GM18861 (cell line): Measurements from ENCODE around the gene ABCF2.

Experiments
- ATAC-seq: cut with Tn5 transposase; IDR thresholded peaks from one replicate; pipeline ENCODE4 v1.9.1; 2021; ENCODE audit not compliant: unreplicated experiment

The ABCF2 gene

DNA sequence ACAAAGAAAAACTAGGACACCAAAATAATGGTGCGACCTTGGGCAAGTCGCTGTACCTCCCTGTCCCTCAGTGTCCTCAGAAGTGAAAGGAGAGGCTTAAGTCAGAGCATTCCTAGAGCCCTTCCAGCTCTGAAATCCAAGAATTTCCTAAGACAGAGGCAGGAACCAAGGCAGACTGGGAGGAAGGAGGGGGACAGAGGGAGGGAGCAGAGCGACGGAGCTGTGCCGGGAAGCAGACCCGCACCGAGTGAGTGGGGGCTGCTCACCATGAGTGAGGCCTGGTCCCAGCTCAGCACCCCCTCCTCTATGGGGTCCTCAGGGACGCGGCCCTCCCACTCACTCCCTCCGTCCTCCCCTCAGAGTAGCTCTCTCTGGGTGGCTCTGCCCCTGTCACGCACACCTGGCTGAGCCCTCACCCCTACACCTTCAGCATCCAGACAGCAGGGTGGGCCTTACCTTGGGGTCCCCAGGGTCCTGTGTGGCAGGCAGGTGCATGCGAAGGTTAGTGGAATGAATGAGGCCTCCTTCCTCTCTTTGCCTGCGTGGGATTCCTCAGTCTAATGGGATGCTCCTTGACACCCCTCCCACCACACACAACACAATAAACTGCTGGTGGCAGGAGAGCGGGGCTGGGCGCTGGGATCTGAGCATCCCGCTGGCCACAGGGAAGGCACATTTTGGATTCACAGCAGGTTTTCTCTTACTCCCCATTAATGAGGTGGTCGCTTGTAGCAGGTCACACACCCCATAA, 26.1 kb upstream of the ABCF2 start:
- ATAC-seq: no peak

DNA sequence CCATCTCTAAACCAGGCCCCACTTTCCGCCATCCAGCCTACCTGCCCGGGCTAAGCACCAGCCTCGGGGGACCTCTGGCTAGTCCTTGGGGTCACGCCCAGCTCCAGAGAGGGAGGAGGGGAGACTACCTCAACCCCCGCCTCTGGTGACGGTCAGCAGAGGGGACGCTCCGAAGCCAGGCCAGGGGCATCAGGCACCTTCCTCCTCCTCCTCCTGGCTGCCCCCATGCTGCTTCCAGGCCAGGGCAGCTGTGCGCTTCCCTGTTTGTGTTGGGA, 25.5 kb upstream of the ABCF2 start:
- no peak for ATAC-seq

DNA sequence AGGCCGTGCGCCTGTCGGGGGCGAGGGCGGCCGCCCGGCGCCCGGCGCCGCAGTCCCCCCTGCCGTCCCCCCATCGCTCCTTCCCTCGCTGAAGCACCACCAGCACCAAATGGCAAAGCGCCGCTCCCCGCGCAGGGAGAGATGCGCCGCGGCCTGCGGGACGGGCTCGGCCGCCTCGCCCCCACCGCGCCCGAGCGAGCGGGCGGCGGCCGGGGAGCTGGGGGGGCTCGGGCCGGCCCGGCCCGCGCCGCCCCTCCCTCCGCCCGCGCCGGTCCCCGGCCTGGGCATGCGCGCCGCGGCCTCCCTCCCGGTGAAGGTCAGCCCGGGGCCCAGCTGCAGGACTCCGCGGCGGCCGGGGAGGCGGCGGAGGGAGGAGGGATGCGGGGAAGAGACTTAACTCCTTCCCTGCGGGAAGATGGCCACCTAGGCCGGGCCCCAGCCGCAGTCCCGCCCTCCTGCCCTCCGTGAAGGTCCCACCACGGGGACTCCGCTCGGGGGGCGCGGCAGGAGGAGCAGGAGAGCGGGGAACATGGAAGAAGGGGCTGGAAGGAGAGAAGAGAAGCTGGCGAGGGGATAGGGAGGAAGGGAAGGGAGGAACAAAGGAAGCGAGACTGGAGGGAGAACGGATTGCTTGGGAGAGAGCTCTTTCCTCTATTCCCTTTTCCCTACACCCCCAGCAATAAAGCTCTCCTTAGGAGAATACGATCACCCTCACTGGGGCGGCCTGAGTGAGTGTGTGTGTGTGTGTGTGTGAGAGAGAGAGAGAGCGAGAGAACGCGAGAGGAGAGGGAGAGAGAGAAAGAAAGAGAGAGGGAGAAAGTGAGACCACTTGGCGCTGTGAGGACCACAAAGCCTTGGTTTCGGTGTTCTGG, 24.9 kb upstream of the ABCF2 start:
- ATAC-seq: no peak

DNA sequence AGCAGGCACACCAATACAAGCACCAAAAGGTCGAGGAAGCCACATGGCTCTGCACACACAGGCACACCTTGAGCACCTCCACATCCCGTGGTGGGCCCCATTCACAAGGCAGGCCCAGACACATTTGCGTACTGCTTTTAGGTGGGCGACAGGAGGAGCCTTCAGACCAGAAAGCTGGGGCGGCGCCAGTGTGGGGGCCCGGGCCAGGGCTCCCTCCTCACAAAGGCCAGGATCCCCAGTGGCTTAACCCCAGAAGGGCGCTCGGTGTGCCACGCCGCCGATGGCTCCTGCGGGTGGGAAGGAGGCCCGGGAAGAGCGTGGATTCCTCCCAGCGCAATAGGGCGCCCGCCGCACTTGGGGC, 24.3 kb upstream of the ABCF2 start:
- no peak for ATAC-seq

DNA sequence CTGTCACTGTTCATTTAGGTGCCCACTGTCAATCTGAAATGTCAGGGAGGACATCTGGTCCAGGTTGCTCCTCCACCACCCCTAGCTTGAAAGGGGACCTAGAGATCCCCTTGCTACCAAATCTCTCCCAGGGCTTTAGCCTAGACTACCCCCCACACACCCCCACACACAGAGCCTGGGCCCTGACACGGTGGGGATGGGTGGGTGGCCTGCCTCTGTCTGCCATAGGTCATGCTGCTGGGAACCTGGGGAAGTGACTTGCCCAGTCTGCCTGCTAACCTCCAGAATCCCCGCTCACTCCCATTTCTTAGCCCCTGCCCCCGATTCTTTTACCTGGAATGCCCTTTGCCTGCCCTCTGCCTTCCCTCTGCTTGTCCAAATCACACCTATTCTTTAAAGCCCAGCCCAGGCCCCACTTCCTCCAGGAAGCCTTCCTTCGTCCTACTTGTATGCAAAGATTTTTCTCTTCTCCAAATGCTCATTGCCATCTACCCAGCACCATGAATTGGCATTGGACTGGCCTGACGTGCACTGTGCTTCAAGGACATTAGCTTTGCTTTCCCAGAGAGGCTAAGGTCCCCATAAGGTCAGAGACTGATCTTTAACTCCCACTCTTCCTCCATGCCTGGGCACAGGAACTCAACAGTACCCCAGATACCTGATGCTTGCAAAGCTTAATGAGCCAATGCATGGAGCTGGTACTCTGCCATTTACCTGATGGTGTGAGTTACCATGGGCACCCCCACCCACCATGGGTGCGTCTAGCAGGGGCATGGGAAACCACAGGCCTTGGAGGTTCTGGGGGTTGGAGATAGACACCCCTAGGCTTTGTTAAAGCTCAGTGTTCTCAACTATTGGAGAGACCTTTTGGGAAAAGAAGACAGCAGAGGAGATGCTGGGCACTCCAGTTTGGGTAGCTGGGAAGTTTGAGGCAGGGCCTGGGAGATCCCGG, 23.5 kb upstream of the ABCF2 start:
- no peak for ATAC-seq

DNA sequence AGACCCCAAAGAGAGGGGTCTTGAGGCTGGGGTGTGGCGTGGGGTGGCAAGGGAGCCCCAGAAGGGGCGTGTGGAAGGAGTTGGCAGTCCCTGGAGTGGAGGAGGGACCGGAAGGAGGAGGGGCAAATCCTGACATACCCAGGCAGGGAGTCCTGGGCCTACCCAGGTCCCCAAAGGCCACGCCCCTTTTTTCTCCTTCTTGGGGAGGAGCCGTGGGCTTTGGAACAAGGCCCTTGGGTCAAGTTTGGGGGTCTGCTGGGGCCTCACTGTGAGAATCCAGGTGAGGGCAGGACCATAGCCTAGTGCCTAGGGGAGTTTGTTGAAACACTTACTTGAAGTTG, 22.7 kb upstream of the ABCF2 start:
- ATAC-seq: no peak

DNA sequence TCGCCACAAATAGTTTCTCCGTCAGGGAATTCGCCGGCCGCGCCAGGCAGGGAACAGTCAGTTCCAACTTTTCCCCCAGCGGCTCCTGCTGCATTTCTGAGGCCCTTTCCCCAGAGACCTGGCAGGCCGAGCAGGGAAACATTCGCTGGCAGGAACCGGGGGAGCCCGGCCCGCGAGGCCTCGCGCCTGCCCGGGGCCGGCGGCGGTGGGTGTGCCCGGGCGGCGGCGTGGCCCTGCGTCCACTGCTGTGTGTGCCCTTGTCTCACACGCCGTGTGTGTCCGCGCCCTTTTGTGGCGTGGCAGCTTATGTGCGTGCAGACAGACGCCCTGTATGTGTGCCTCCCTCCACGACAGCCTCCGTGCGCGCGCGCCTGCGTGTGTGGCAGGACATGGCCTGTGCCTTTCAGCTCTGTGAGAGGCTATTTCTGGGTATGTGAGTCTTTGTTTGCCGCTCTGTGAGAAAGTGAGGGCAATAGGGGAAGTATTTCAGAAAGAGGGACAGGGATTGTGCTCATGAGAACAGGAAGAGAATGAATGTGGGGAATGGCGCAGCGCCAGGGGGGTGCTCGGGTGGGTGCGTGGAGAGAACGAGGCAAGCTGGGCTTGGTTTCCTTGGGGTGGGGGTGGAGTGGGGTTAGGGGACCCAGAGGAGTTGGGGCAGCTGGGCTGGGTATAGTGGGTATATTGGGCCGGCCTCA, 22.2 kb upstream of the ABCF2 start:
- ATAC-seq: no peak

DNA sequence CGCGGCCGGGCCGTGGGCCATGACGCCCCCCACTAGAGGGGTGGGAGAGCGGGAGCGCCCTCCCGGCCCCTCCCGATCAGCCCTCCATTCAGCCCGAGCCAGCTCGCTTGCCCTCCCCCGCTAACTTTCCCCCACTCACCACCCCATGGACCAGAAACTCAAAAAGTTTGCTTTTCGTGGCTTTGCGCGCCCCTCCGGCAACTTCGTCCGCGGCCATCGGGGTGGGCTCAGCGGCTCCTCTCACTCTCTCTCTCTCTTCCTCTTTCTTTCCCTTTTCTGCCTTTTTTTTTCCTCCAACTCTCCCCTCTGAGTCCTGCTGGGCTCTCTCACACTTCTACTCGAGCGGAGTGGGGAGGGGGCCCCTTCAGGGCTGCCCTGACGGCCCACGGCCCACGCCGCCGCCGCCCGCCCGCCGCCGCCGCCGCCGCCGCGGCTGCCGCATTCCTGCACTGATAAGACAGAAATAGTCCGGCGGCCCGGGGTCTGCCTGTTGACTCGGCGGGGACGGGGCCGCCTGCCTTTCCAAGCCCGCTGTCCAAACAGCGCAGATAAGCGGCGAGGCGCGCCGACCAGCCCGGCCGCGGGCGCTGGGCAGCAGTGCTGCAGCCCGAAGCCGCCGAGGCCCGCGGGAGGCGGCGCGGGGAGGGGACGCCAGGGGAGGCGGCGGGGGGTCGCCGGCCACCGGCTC, 21.5 kb upstream of the ABCF2 start, which contains the start of gene SMARCD3:
Gene SMARCD3 (minus strand): TSS at position 349 of the 688 bp plus-strand sequence. CDS start 132 bp downstream, at position 217.
- no peak for ATAC-seq

DNA sequence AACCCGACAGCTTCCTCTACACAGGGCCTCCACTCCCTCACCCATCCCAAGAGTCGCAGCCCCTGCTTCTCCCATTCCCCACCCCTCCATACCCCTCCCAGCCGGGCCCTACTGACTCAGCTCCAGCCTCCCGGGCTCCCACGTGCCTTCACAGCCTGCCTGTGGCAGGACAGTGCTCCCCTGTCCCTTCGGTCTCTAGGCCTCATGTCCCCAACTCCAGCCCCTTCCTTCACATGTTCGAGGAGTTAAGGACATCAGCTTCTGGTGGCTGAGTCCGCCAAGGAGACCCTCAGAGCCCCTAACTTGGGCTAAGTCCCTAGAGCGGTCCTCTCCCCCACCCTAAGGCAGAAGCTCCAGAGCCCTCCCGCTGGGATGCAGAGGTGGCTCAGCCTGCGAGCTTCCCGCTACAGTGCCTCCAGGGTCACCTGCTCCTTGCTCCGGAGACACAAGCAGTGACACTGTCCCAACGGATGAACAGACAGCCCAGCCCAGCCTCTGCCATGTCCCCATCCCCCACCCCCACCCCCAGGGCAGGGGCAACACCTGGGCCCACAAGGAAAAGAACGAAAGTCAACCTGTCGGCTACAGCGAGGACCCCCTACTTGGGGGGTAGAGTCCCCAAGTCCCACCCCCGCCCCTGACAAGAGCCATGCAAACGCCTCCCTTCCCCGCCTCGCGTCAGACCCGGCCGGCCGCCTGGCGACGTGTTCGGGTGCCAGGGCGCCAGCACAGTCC, 20.8 kb upstream of the ABCF2 start:
- no peak for ATAC-seq

DNA sequence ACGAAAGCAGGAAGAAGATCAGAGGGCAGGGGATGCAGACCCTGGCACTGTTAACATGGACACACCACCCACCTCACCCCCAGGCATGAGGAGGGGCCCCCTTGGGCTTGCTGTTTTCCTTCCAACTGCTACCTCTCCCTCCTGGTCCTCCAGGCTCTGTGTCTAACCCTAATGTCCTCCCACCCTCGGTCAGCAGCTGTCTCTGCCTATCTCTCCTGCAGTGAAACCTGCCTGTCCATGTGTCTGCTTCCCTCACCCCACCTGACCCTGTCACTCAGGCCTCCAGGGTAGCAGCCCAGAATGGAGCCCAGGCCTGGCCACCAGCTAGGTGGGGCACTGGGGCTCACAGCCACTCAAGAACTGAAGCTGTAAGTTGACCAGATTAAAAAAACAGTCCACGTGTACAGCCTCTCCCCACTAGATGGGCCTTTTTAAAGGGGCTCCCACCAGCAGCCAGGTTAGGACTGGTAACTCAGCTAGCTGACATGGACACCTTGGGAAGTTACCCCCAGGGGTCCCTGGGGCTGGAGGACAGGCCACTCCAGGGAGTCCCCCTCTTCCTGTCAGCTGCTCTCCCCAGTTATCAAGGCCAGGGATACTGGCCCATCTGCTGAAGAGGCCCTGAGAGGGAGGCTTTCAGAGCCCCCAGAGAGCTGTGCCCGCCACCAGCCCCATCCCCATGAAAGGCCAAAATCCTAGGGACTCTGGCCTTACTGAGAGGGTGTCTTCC, 20.0 kb upstream of the ABCF2 start:
- no peak for ATAC-seq

DNA sequence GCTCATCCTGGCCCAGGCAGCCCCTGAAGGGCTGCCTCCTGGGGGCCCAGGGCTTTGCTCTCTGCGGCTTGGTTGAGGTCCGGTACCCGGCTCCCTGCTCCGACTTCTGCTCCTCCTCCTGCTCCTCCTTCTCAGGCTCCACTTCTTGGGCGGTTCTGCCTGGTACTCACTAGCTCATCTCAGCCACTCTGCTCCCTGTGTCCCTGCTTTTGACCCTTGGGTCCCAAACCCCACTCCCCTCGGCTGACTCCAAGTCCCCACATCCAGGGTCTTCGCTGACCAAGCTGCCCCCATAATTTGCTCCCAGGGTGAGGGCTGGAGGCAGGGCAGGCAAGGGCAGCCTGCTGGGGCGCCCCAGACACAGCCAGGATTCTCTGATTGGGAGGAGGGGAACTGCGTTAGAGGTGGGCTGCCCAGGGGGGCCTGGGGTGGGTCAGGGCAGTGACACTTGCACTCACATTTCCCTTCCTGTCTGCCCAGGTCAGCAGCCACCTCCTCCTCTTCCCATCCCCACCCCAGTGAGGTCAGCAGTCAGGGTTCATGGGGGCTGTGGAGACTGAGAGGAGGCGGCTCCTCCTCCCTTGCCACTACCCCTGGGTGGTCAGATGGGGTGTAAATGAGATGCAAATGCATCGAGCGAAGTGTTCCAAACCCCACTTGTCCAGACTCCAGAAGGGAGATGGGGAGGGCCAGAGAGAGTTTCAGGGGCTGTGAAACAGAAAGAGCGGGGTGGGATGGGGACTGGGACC, 19.3 kb upstream of the ABCF2 start:
- ATAC-seq: no peak

DNA sequence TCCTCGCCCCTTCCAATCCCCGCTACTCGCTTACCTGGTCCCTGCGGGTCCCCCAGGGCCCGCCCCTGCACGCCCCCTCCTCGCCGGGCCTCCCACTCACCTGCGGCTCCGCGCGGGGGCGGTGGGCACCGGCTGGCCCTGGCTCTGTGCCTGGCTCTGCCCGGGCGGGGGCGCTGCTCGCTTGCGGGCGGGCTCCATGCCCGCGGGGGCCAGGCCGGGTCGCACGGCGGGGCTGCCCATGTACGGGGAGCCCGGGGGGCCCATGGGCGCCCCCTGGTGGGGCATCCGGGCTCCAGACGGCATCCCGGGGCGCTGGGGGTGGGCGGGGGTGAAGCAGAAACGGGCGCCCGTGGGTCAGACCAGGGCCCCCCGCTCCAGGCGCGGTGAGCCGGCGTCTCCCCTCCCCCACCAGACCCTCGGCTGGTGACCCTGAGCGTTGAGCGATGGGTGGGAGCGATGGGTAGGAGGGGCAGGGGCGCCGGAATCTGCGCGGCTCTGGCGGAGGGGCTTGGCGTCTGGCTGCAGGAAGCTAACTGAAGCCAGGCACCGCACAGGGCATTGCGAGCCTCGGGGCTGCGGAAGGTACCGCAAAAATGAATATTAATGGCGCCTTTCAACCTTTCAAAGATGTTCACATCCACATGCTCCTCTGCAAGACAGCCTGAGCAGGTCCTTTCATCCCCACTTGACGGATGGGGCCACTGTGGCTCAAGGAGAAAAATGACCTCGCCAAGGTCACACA, 18.5 kb upstream of the ABCF2 start:
- no peak for ATAC-seq

DNA sequence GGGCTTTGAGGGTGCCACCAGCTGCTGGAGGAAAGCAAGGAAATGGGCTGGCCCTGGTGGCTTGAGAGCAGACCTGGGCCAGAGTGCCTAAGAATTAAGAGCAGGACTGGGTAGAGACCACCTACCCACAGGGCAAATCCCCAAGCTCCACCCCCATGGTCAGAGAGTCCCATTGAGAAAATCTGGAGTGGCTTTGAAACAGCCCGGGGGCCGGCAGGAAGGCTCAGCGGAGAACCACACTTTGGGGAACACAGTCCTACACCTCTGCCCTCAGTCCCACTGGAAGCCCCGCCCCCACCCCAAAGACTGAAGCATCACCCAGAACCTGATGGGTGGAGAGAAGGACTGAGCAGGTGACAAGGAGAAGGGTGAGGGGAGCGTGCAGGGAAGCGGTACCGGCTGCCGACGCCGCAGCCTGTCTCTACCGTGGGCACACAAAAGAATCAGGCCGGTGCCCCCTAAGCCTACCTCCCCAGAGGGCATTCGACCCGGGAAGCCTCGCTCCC, 17.9 kb upstream of the ABCF2 start:
- ATAC-seq: no peak

DNA sequence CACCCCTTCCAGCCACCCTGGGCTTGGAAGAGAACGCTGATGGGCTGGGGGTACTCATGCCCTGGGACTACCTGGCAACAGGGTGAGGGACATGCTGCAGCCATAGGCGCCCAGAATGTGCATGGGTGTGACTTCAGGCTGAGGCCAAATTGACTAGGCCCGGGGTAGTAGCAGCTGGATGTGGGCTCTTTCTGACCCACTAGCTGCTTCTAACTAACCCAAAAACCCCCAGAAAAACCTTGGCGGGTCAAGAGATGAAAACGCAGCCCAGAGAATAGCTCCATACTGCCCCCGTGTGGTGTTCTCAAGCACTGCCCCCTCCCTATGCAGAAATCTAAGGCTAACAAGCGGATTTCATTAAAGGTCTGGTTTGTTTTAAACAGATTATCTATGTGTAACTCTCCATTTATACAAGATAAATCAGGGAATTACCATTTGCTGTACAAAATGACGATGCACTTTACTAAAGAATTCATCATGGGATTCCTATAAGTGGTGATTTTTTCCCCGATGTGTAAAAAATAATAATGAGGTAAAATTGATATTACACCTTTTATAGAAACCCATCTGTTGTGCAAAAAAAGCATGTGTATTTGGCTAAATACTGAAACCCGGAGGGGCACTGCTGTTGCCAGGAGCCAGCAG, 17.3 kb upstream of the ABCF2 start:
- ATAC-seq: no peak

DNA sequence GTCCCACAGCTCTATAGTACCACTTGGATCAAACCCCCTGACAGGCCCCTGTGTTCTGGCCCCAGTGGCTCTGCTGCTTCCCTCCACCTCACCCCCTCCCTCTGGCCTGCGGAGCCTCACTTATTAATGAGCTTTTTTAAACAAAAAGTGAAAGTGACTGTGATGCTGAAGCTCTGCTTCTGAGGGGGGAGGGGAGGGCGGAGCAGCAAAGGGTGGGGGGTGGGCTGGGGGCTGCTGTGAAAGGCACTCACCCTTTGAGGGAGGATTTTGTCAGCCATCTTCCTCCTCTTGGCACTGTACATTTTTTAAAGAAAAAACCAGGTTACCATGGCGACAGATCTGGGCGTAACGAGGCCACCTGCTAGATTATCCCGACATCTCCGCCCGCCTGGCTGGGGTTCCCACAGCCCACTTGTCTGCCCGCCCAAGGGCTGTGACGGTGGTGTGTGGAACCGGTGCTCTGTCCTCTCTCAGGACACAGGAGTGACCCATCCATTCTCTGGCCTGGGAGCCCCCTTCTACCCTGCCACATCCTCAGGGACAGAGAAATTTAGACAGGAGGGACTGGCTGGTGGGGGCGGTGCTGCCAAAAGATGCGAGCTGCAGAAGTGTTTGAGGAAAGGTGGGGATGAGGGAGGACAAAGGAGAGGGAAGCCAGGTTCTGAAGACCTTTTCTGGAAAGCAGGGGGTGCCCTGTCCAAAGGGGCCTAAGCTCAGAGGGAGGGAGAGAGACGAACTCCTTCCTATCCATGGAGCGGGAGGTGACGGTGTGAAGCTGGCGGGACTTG, 16.6 kb upstream of the ABCF2 start:
- no peak for ATAC-seq

DNA sequence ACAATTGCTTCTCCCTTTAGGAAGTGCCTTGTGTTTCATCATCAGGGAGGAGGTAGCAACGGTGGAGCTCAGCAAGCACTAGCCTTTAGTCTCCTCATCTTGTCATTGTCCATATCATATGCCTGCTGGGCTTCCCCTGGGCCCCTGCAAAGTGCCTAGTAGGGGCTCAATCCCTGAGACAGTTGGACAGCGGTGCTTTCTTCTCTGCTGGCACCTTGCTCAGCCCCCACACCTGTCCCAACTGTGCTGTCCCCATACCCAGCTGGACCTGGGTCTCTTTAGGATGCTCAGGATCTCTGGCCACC, 16.0 kb upstream of the ABCF2 start:
- no peak for ATAC-seq
